A673 (cell line): ENCODE results near the gene RFXANK.

ENCODE experiments used
- CTCF ChIP-seq: fragments of 300-800, 200-600 bp; sonication (generic); conservative IDR thresholded peaks from 2 replicates; pipeline ENCODE4 v1.5.1; 2017; ENCODE audit warnings: low read depth, mild to moderate bottlenecking, antibody characterized with exemption, low read length, moderate library complexity, mixed read lengths
- EZH2 ChIP-seq: fragments of 200-600 bp; sonication (generic); IDR thresholded peaks from 2 replicates; pipeline ENCODE4 v1.6.1; 2017; ENCODE audit warnings: borderline replicate concordance, low read depth, mild to moderate bottlenecking, mixed read lengths, antibody characterized with exemption, low read length; ENCODE audit not compliant: poor library complexity, severe bottlenecking

DNA sequence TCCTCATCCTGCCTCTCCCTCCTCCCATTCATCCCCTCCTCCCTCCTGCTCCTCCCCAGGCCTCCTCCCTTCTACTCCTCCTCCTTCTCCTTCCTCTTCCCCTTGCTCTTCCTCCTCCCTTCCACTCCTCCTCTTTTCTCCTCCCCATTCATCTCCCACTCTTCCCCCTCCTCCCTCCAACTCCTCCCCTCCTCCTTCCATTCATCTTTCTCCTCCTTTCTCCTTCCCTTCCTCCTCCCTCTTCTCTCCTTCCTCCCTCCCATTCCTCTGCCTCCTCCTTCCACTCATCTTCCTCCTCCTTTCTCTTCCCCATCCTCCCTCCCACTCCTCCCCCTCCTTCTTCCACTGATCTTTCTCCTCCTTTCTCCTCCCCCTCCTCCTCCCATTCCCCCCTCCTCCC lies 47.6 kb downstream of the RFXANK start:
- no peak for TF ChIP-seq CTCF
- no peak for TF ChIP-seq EZH2
